Measurements from ENCODE around the gene STAM. TPM values are rescaled to one million over a fixed set of nuclear protein-coding genes. Genes with fewer than 3 reads are reported as not detected.

Gene STAM
- total RNA-seq, 1 experiment from 2014 or later: 29.3 TPM

DNA sequence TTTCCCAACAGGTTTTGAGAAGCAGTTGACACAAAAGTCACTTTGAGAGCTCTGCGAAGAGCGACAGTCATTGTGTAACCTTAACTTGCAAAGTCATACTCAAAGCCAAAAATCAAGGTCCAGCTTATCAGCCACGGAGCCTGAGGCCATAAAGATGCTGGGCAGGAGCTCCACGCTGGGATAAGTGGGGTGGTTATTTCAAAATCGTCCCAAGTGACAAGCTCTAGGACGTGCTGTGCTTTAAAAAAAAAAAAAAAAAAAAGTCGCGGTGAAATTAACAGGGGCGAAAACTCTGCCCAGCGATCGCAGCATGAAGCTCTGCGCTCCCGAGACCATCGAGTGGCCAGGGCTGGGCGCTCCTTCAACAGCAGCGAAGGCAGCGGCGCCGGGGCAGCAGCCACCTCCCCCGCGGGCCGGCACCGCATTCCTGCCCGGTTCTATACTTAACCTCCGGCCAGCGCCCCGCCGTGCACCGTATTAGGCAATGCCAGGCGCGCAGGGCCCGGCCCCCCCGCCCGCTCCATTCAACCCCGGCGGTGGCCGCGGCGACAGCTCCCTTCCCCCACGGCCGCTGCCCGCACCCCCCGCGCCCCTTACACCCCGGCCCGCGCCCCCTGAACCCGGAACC lies 27.4 kb upstream of the STAM start:
- peaks cover 8% of the 10 kb centered on the region; the same call in 1 of the 2 replicates for H3K27me3 Mint-ChIP-seq (ENCODE audit: low read depth)
- no peak overlapping the region for H2AK5ac ChIP-seq (ENCODE audit: insufficient read length, low read length)

More for the DNA sequence above, 27.4 kb upstream of the STAM start:
- Histone ChIP-seq H3K27ac (ENCODE audit: insufficient read length, low read depth, low read length) (no peak overlapping the region), H3K23ac (ENCODE audit: insufficient read length, low read depth, low read length) (no peak overlapping the region), H3T11ph (ENCODE audit: low read length) (no peak overlapping the region), H3K4ac (ENCODE audit: low read depth, low read length) (no peak overlapping the region), H2BK5ac (ENCODE audit: insufficient read length, low read length) (no peak overlapping the region), H3K4me2 (ENCODE audit: insufficient read depth, insufficient read length, low read length) (peak overlapping the region; percentile 90), H3K23me2 (ENCODE audit: insufficient read length, low read depth, low read length, poor library complexity, severe bottlenecking) (peaks cover 7% of the 10 kb centered on the region), H3K4me1 (ENCODE audit: insufficient read depth, low read length) (no peaks in the 10 kb centered on the region), H4K5ac (ENCODE audit: insufficient read length, low read depth, low read length) (no peak overlapping the region), H2BK120ac (ENCODE audit: low read depth, low read length, poor library complexity, severe bottlenecking) (no peak overlapping the region), H3K27me3 (ENCODE audit: insufficient read depth, low read length) (no peaks in the 10 kb centered on the region; the same call in 1 of the 2 replicates), H3K9ac (ENCODE audit: extremely low read depth, insufficient read length, low read length) (peak overlapping the region; percentile 78), H3K18ac (ENCODE audit: insufficient read length, low read depth, low read length) (peak overlapping the region; percentile 75), H4K91ac (ENCODE audit: insufficient read length, low read depth, low read length) (no peak overlapping the region), H4K20me1 (ENCODE audit: control insufficient read depth, insufficient read depth, insufficient read length) (no peaks in the 10 kb centered on the region), H3K79me1 (ENCODE audit: insufficient read depth, low read depth, low read length, poor library complexity, severe bottlenecking) (no peaks in the 10 kb centered on the region), H2BK12ac (ENCODE audit: insufficient read length, low read depth, low read length) (peak overlapping the region; percentile 88), H3K79me2 (ENCODE audit: insufficient read depth, low read length) (no peaks in the 10 kb centered on the region), H3K9me3 (ENCODE audit: control insufficient read depth, low read depth, low read length) (no peaks in the 10 kb centered on the region), H2AFZ (ENCODE audit: low read length) (no peak overlapping the region), H2BK15ac (ENCODE audit: low read depth, low read length) (0 out of 2 replicates have a peak overlapping the region, but pooled peaks have one; percentile 97), H3K14ac (ENCODE audit: insufficient read depth, low read length) (peak overlapping the region; percentile 97), H3K56ac (ENCODE audit: insufficient read length, low read depth, low read length) (no peak overlapping the region), H4K8ac (replicated peaks; ENCODE audit: insufficient read length, low read depth, low read length) (no peak overlapping the region), H2BK20ac (ENCODE audit: low read depth, low read length, poor library complexity, severe bottlenecking) (no peak overlapping the region)
- DNase-seq: peak; percentile 78
- Mint-ChIP-seq H3K4me3 (peak overlapping the region; percentile 76 to 78), H3K27ac (no peak overlapping the region), H3K4me1 (peaks cover 10% of the 10 kb centered on the region in 2 experiments), H3K9me3 (no peaks in the 10 kb centered on the region; a peak in 1 of 5 replicates), H3K36me3 (ENCODE audit: insufficient read depth in 1 of 3, low read depth in 3 of 3) (peaks cover 0 to 15% (median 5%) of the 10 kb centered on the region in 3 experiments; a peak in 2 of 7 replicates)
- TF ChIP-seq, protein P1, sequence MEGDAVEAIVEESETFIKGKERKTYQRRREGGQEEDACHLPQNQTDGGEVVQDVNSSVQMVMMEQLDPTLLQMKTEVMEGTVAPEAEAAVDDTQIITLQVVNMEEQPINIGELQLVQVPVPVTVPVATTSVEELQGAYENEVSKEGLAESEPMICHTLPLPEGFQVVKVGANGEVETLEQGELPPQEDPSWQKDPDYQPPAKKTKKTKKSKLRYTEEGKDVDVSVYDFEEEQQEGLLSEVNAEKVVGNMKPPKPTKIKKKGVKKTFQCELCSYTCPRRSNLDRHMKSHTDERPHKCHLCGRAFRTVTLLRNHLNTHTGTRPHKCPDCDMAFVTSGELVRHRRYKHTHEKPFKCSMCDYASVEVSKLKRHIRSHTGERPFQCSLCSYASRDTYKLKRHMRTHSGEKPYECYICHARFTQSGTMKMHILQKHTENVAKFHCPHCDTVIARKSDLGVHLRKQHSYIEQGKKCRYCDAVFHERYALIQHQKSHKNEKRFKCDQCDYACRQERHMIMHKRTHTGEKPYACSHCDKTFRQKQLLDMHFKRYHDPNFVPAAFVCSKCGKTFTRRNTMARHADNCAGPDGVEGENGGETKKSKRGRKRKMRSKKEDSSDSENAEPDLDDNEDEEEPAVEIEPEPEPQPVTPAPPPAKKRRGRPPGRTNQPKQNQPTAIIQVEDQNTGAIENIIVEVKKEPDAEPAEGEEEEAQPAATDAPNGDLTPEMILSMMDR (conservative IDR thresholded peaks at IDR 0.05): no peak
- no CpG with 5 or more reads among the region's 48 CpGs for WGBS (ENCODE audit: extremely low coverage, insufficient read length, low lambda C conversion rate)

All from H9 (cell line).